GM23338 (cell line): Measurements from ENCODE around the gene TASP1. TPM values are rescaled to one million over a fixed set of nuclear protein-coding genes. Genes with fewer than 3 reads are reported as not detected.

Experiments
- ATAC-seq: fragments of 200-7000 bp; cut with Tn5 transposase; 3 replicates; pipeline ENCODE4 v1.9.1; 2020
- DNase-seq: peaks from one replicate; pipeline ENCODE4 v3.0.0-alpha.2; 2015; ENCODE audit warnings: low spot score
- H2AFZ ChIP-seq: fragments of 200-600 bp; sonication (generic); 2 replicates; pipeline ENCODE4 v1.8.0; 2016; ENCODE audit warnings: antibody characterized with exemption, mild to moderate bottlenecking, moderate library complexity
- H3F3A ChIP-seq: fragments of 200-600 bp; sonication (generic); replicated peaks from 2 replicates; pipeline ENCODE4 v1.8.0; 2017; ENCODE audit warnings: antibody characterized with exemption, mixed run types, low read depth
- H3K27ac ChIP-seq: fragments of 200-600 bp; sonication (generic); 2 replicates; pipeline ENCODE4 v1.6.1; 2016; ENCODE audit warnings: low read depth
- H3K27me3 ChIP-seq: fragments of 200-600 bp; sonication (generic); 2 replicates; pipeline ENCODE4 v1.8.0; 2016; ENCODE audit warnings: mild to moderate bottlenecking, mixed run types, moderate library complexity; ENCODE audit not compliant: insufficient read depth
- H3K36me3 ChIP-seq: fragments of 200-600 bp; sonication (generic); 2 replicates; pipeline ENCODE4 v1.8.0; 2016; ENCODE audit warnings: mild to moderate bottlenecking; ENCODE audit not compliant: insufficient read depth
- H3K4me1 ChIP-seq: fragments of 200-600 bp; sonication (generic); 2 replicates; pipeline ENCODE4 v1.8.0; 2016; ENCODE audit warnings: mild to moderate bottlenecking, moderate library complexity; ENCODE audit not compliant: insufficient read depth
- H3K4me2 ChIP-seq: fragments of 200-600 bp; sonication (generic); 2 replicates; pipeline ENCODE4 v1.7.1; 2017; ENCODE audit warnings: mixed run types
- H3K4me3 ChIP-seq: fragments of 200-600 bp; sonication (generic); 2 replicates; pipeline ENCODE4 v1.6.1; 2016; ENCODE audit warnings: mixed run types
- H3K79me2 ChIP-seq: fragments of 200-600 bp; sonication (generic); replicated peaks from 2 replicates; pipeline ENCODE4 v1.8.0; 2017; ENCODE audit warnings: mild to moderate bottlenecking; ENCODE audit not compliant: insufficient read depth
- H3K9me2 ChIP-seq: fragments of 200-600 bp; sonication (generic); 2 replicates; pipeline ENCODE4 v1.8.0; 2017; ENCODE audit not compliant: insufficient read depth
- H4K20me1 ChIP-seq: fragments of 200-600 bp; sonication (generic); replicated peaks from 2 replicates; pipeline ENCODE4 v1.8.0; 2017; ENCODE audit warnings: mild to moderate bottlenecking; ENCODE audit not compliant: insufficient read depth
- H3K27ac Mint-ChIP-seq: 2 replicates; pipeline ENCODE4 v1.8.0; 2020; ENCODE audit warnings: inconsistent platforms, mild to moderate bottlenecking, moderate library complexity, mixed read lengths
- H3K27me3 Mint-ChIP-seq: 3 replicates; pipeline ENCODE4 v1.8.0; 2022; ENCODE audit warnings: low read depth, mild to moderate bottlenecking, moderate library complexity, mixed read lengths, inconsistent platforms; ENCODE audit not compliant: insufficient read depth, poor library complexity
- H3K36me3 Mint-ChIP-seq: 3 replicates; pipeline ENCODE4 v1.8.0; 2021; ENCODE audit warnings: low read depth, mild to moderate bottlenecking, inconsistent platforms, moderate library complexity, mixed read lengths
- H3K4me1 Mint-ChIP-seq: 3 replicates; pipeline ENCODE4 v1.8.0; 2020; ENCODE audit warnings: mild to moderate bottlenecking, inconsistent platforms, mixed read lengths
- H3K4me3 Mint-ChIP-seq: 3 replicates; pipeline ENCODE4 v1.8.0; 2021; ENCODE audit warnings: moderate library complexity, mild to moderate bottlenecking, inconsistent platforms, mixed read lengths
- H3K9me3 Mint-ChIP-seq: 3 replicates; pipeline ENCODE4 v1.8.0; 2020; ENCODE audit warnings: moderate library complexity, mild to moderate bottlenecking, inconsistent platforms, mixed read lengths
- CREB1 ChIP-seq: fragments of 250-450 bp; sonication (Bioruptor Pico); IDR thresholded peaks from 2 replicates; pipeline ENCODE4 v1.5.0; 2020; ENCODE audit warnings: low read depth, mild to moderate bottlenecking, moderate library complexity
- CTCF ChIP-seq, 2 experiments: fragments of 200-600 bp in 1 of 2; sonication (generic) in 1 of 2; conservative IDR thresholded peaks; 2 replicates each; pipeline versions ENCODE4 v1.5.1 to v1.6.1; 2016 to 2017; ENCODE audit warnings: antibody characterized with exemption in 2 of 2, low read depth in 2 of 2, mild to moderate bottlenecking in 2 of 2, moderate library complexity in 1 of 2
- ETS1 ChIP-seq: IDR thresholded peaks from 2 replicates; pipeline ENCODE4 v1.6.1; 2016; ENCODE audit warnings: antibody characterized with exemption
- EZH2 ChIP-seq: fragments of 200-600 bp; sonication (generic); IDR thresholded peaks from one replicate; pipeline ENCODE4 v1.8.0; 2017; ENCODE audit warnings: antibody characterized with exemption, mild to moderate bottlenecking, low read depth; ENCODE audit not compliant: unreplicated experiment
- EZH2phosphoT487 ChIP-seq: fragments of 200-600 bp; sonication (generic); IDR thresholded peaks from one replicate; pipeline ENCODE4 v1.8.1; 2018; ENCODE audit warnings: antibody characterized with exemption; ENCODE audit not compliant: unreplicated experiment
- JUNB ChIP-seq: IDR thresholded peaks from one replicate; pipeline ENCODE4 v1.6.1; 2016; ENCODE audit warnings: antibody characterized with exemption; ENCODE audit not compliant: unreplicated experiment
- NANOG ChIP-seq: IDR thresholded peaks from 2 replicates; pipeline ENCODE4 v1.6.1; 2016; ENCODE audit warnings: antibody characterized with exemption, borderline replicate concordance
- POLR2AphosphoS5 ChIP-seq: IDR thresholded peaks from 2 replicates; pipeline ENCODE4 v1.6.1; 2016; ENCODE audit warnings: antibody characterized with exemption, low read depth
- REST ChIP-seq: IDR thresholded peaks from one replicate; pipeline ENCODE4 v1.6.1; 2018; ENCODE audit warnings: antibody characterized with exemption; ENCODE audit not compliant: unreplicated experiment
- STAT1 ChIP-seq: IDR thresholded peaks from one replicate; pipeline ENCODE4 v1.6.1; 2016; ENCODE audit warnings: antibody characterized with exemption; ENCODE audit not compliant: unreplicated experiment
- ZNF114 ChIP-seq: fragments of 250-450 bp; sonication (Bioruptor Pico); IDR thresholded peaks from 2 replicates; pipeline ENCODE4 v1.5.0; 2020; ENCODE audit warnings: mild to moderate bottlenecking, moderate library complexity
- ZNF462 ChIP-seq: fragments of 250-450 bp; sonication (Bioruptor Pico); IDR thresholded peaks from 2 replicates; pipeline ENCODE4 v1.5.0; 2020; ENCODE audit warnings: mild to moderate bottlenecking, moderate library complexity
- polyA plus RNA-seq: library from polyadenylated mRNA; unstranded; fragments of >200 nt; fragmentation: Nextera tagmentation; extraction: Ambion mirVana; gene quantifications from 2 replicates; pipeline ENCODE4 v1.2.1, GENCODE V29; 2016
- total RNA-seq: library from RNA; depleted of rRNA; stranded (reverse); fragments of >200 nt; shearing (Covaris generic); gene quantifications from 2 replicates; pipeline ENCODE4 v1.2.3, GENCODE V29; 2014

Gene TASP1
- total and polyA plus RNA-seq, 2 experiments from 2014 or later: 9.7 to 9.8 TPM

GRCh38 chr20:13581451-13581850 lies 57.3 kb downstream of the TASP1 start (continued):
- TF ChIP-seq CTCF (conservative IDR thresholded peaks at IDR 0.05; ENCODE audit: low read depth in 2 of 2) (no peak), CREB1 (CRISPR knock-in tag) (no peak)

- no peak overlapping the region for H3K4me2 ChIP-seq
- H3K27ac Mint-ChIP-seq: no peak overlapping the region
- H3K4me3 ChIP-seq: no peak overlapping the region
- no peaks in the 10 kb centered on the region for H3K79me2 ChIP-seq
- no peaks in the 10 kb centered on the region for H4K20me1 ChIP-seq
- ATAC-seq (no peak), DNase-seq (no peak)
- H3K4me1 Mint-ChIP-seq: no peaks in the 10 kb centered on the region; the same call in 2 of the 3 replicates
- H3F3A ChIP-seq: no peaks in the 10 kb centered on the region
- no peaks in the 10 kb centered on the region for H3K36me3 ChIP-seq
- H3K4me1 ChIP-seq: no peaks in the 10 kb centered on the region
- peaks cover 8% of the 10 kb centered on the region; the same call in 2 of the 3 replicates for H3K9me3 Mint-ChIP-seq
- H3K27ac ChIP-seq: no peak overlapping the region
- no peaks in the 10 kb centered on the region for H3K27me3 ChIP-seq
- H3K27me3 Mint-ChIP-seq: no peaks in the 10 kb centered on the region
- no peaks in the 10 kb centered on the region for H3K9me2 ChIP-seq
- peaks cover 37% of the 10 kb centered on the region for H3K36me3 Mint-ChIP-seq
- H2AFZ ChIP-seq: no peak overlapping the region
- no peak overlapping the region for H3K4me3 Mint-ChIP-seq
- TF ChIP-seq EZH2 (no peak), STAT1 (no peak), EZH2phosphoT487 (no peak), ZNF114 (no peak), ZNF462 (CRISPR knock-in tag) (no peak), POLR2AphosphoS5 (no peak), JUNB (no peak), NANOG (no peak), CREB1 (CRISPR knock-in tag) (no peak), REST (no peak), ETS1 (no peak)
Observed at GRCh38 chr20:13580707-13581106, 58.0 kb downstream of the TASP1 start.
